Fibroblast of mammary gland (primary cell): ENCODE data around the gene NT5DC1.
"Not testable (repeated sequence)": the region's sequence is repeated elsewhere in the genome, so short reads cannot be mapped to it uniquely, and the experiment has no call there.

Experiments
- DNase-seq: peaks from one replicate; pipeline ENCODE4 v3.0.0-alpha.2; 2010; ENCODE audit warnings: low read depth
- H3K4me3 ChIP-seq: 2 replicates; pipeline ENCODE4 v1.5.1; 2011; ENCODE audit warnings: low read depth, mild to moderate bottlenecking, low read length, moderate library complexity; ENCODE audit not compliant: control insufficient read depth
- CTCF ChIP-seq: conservative IDR thresholded peaks from 2 replicates; pipeline ENCODE4 v1.5.1; 2011; ENCODE audit warnings: low read depth, low read length, inconsistent platforms; ENCODE audit not compliant: control insufficient read depth, insufficient read depth

The NT5DC1 gene

GRCh38 chr6:116280933-116281316 lies 180.3 kb downstream of the NT5DC1 start:
- no peak for DNase-seq
- no peak overlapping the region for H3K4me3 ChIP-seq
- TF ChIP-seq CTCF: no peak

- no peak for TF ChIP-seq CTCF
- no peak overlapping the region for H3K4me3 ChIP-seq
- no peak for DNase-seq
Observed at GRCh38 chr6:116282698-116283097, 182.0 kb downstream of the NT5DC1 start.

- no peak overlapping the region for H3K4me3 ChIP-seq
- no peak for TF ChIP-seq CTCF
- DNase-seq: no peak
Observed at GRCh38 chr6:116283191-116283590, 182.5 kb downstream of the NT5DC1 start.

- DNase-seq, H3K4me3 ChIP-seq: not testable (repeated sequence)
Observed at GRCh38 chr6:116284984-116285383, 184.3 kb downstream of the NT5DC1 start.

GRCh38 chr6:116286773-116287358 lies 186.2 kb downstream of the NT5DC1 start:
- H3K4me3 ChIP-seq: no peak overlapping the region
- peak; percentile 27 for DNase-seq

GRCh38 chr6:116287689-116288282 lies 187.1 kb downstream of the NT5DC1 start:
- H3K4me3 ChIP-seq: no peak overlapping the region
- peak; percentile 89 for TF ChIP-seq CTCF
- peak; percentile 73 for DNase-seq

More at GRCh38 chr6:116286773-116287358, 186.2 kb downstream of the NT5DC1 start:
- TF ChIP-seq CTCF: no peak

- H3K4me3 ChIP-seq: no peak overlapping the region
Observed at GRCh38 chr6:116289876-116290275, 189.2 kb downstream of the NT5DC1 start.

More at GRCh38 chr6:116289876-116290275, 189.2 kb downstream of the NT5DC1 start:
- no peak for DNase-seq
- TF ChIP-seq CTCF: no peak
